Amygdala (tissue), 56 donors: Measurements from ENCODE around the gene SRPK1.
"Not testable (repeated sequence)": the region's sequence is repeated elsewhere in the genome, so short reads cannot be mapped to it uniquely, and the experiment has no call there.

Source experiments
- DNase-seq, 56 donors: peaks; one replicate each; lab custom pipeline; 2025; lab: John Stamatoyannopoulos, UW

Gene SRPK1

GRCh38 chr6:35920793-35921732 is at the start of gene SRPK1:
Gene SRPK1, minus strand, starts transcription at chr6:35921098. Its CDS starts 42 bp downstream, at chr6:35921056.
- DNase-seq = peak; percentile 31 to 90 (median 77)

- DNase-seq = no peak
Observed at GRCh38 chr6:35970181-35970580, 49.3 kb upstream of the SRPK1 start.

GRCh38 chr6:35969646-35970045 is 48.7 kb upstream of the SRPK1 start:
- DNase-seq = no peak

- DNase-seq = no peak
Observed at GRCh38 chr6:35968821-35969220, 47.9 kb upstream of the SRPK1 start.

GRCh38 chr6:35967076-35967774 is 46.3 kb upstream of the SRPK1 start:
- DNase-seq = peak in 2 of 56 donors; percentile 1 to 28

GRCh38 chr6:35962779-35963560 is 42.1 kb upstream of the SRPK1 start:
- DNase-seq = no peak

- no peak for DNase-seq
Observed at GRCh38 chr6:35960187-35960586, 39.3 kb upstream of the SRPK1 start.

- DNase-seq = no peak
Observed at GRCh38 chr6:35955970-35956369, 35.1 kb upstream of the SRPK1 start.

GRCh38 chr6:35955521-35955920 is 34.6 kb upstream of the SRPK1 start:
- DNase-seq = no peak

GRCh38 chr6:35955071-35955470 is 34.2 kb upstream of the SRPK1 start:
- DNase-seq = no peak

- no peak for DNase-seq
Observed at GRCh38 chr6:35954333-35954732, 33.4 kb upstream of the SRPK1 start.

GRCh38 chr6:35948725-35949124 is 27.8 kb upstream of the SRPK1 start:
- DNase-seq = no peak

GRCh38 chr6:35945650-35946025 is 24.7 kb upstream of the SRPK1 start:
- DNase-seq = no peak

- peak in 2 of 56 donors; percentile 1 to 22 for DNase-seq
Observed at GRCh38 chr6:35943390-35943789, 22.5 kb upstream of the SRPK1 start.

GRCh38 chr6:35942355-35942754 is 21.5 kb upstream of the SRPK1 start:
- DNase-seq = no peak

GRCh38 chr6:35941170-35941569 is 20.3 kb upstream of the SRPK1 start:
- DNase-seq = not testable (repeated sequence)

GRCh38 chr6:35940014-35940413 is 19.1 kb upstream of the SRPK1 start:
- not testable (repeated sequence) for DNase-seq

- DNase-seq = not testable (repeated sequence)
Observed at GRCh38 chr6:35939259-35939658, 18.4 kb upstream of the SRPK1 start.

GRCh38 chr6:35936681-35937359 is 15.9 kb upstream of the SRPK1 start:
- no peak for DNase-seq

GRCh38 chr6:35935469-35935868 is 14.6 kb upstream of the SRPK1 start:
- DNase-seq = no peak
